Activated T-cell treated with anti-CD3 and anti-CD28 coated beads for 4 hours (primary cell): ENCODE measurements around the gene USH2A.

Experiments
- DNase-seq: peaks from one replicate; pipeline ENCODE4 v3.0.0-alpha.2; 2020

The USH2A gene, protein sequence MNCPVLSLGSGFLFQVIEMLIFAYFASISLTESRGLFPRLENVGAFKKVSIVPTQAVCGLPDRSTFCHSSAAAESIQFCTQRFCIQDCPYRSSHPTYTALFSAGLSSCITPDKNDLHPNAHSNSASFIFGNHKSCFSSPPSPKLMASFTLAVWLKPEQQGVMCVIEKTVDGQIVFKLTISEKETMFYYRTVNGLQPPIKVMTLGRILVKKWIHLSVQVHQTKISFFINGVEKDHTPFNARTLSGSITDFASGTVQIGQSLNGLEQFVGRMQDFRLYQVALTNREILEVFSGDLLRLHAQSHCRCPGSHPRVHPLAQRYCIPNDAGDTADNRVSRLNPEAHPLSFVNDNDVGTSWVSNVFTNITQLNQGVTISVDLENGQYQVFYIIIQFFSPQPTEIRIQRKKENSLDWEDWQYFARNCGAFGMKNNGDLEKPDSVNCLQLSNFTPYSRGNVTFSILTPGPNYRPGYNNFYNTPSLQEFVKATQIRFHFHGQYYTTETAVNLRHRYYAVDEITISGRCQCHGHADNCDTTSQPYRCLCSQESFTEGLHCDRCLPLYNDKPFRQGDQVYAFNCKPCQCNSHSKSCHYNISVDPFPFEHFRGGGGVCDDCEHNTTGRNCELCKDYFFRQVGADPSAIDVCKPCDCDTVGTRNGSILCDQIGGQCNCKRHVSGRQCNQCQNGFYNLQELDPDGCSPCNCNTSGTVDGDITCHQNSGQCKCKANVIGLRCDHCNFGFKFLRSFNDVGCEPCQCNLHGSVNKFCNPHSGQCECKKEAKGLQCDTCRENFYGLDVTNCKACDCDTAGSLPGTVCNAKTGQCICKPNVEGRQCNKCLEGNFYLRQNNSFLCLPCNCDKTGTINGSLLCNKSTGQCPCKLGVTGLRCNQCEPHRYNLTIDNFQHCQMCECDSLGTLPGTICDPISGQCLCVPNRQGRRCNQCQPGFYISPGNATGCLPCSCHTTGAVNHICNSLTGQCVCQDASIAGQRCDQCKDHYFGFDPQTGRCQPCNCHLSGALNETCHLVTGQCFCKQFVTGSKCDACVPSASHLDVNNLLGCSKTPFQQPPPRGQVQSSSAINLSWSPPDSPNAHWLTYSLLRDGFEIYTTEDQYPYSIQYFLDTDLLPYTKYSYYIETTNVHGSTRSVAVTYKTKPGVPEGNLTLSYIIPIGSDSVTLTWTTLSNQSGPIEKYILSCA (N-terminal part only)

GRCh38 chr1:216422821-216423520 lies at the start of gene USH2A:
TSS of gene USH2A (minus strand) at chr1:216423448. CDS start at chr1:216422336, 1,112 bp downstream.
- DNase-seq, result no peak

DNA sequence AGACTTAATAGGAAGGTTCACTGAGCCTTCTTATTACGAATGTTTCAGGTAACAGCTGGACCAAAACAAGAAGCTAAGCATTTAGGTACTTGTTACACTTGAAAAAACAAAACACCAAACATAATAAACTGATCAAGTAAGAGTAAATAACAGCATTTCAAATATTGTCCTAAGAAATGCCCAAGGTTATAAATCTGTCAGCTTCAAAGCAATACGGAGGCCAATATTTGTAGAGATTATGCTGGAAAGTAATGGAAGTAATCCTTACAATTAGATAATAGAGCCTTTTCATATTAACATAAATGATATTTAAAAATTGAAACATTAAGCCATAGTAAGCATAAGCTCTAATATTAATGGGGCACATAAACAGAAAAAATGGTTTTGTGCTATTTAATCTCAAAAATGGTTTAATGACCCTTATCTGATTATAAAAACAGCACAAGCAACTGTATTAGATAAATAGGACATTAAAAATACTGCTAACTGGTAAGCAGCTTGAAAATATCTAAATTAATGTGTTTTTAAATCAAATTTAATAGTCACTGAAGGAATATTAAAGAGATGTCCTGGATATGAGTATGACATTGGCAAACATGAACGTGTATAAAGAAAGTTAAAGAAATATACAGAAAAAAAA lies 43.0 kb upstream of the USH2A start:
- no peak for DNase-seq

- DNase-seq, result no peak
Measured at GRCh38 chr1:216464489-216464888, 41.2 kb upstream of the USH2A start.

DNA sequence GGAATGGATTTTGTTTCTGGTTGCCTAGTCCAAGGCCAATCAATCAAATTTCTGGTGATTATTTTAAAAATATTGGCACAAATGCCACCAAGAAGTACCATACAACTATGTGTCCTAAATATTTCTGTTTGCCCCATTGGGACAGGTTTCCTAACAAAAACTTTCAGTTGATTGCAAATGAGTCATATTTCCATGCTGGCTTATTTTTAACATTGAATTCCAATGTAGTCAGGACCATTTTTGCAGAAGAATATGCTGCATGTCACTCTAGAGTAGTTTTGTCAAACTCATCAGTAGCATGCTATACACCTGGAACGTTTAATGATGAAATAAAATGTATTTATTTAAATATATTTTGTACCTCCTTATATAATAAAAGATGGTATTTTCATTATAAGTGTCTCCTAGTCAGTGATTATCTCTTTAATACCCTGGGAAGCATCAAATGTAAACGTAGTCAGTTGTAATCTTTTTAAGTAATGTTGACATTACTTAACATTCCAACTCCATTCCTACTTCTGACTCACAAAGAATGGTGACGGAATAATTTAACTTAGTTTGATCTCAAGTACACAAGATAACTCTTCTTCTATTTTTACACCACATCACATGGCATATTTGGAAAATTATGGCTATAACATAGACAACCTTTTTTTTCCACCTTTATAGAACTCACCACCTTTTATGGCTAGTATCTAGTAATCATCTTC lies 39.0 kb upstream of the USH2A start:
- no peak for DNase-seq

GRCh38 chr1:216461466-216461865 lies 38.2 kb upstream of the USH2A start:
- no peak for DNase-seq

- no peak for DNase-seq
Measured at GRCh38 chr1:216459651-216460207, 36.5 kb upstream of the USH2A start.

- no peak for DNase-seq
Measured at GRCh38 chr1:216458812-216459211, 35.6 kb upstream of the USH2A start.

DNA sequence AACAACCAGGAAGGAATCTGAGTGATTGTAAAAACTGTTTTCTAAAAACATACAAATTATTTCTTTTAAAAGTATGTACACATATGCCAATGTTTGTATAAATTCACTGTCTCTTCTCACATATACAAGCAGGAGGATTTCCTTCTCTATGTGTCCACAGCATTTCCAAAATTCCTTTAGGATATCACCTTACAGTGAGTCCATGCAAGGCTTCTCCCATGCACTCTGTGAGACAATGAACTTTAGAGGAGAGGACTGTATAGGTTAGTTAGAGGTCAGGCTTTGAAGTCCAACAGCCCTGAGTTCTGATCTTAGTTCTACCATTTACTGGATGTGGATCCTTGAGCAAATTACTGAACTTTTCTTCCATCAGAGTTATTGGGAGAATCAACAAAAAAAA lies 34.1 kb upstream of the USH2A start:
- DNase-seq, result no peak

DNA sequence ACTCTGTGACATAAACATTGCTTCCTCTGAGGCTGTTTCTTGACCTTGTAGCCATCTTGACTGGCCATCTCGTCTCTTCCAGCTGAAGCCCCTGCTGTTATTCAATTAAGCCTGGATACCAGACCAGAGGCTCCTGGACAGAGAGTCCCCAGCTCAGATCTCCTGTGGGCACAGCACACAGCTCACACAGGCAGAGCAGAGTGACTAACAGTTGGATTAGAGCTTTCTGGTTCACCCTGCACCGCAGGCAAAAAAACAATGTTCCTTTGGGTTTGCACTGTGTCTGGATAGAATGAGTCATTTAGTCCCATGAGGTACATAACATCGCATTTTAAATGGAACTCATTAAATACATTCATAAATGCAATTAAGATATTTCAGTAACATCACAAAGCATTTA lies 33.4 kb upstream of the USH2A start:
- DNase-seq, result no peak

- DNase-seq, result no peak
Measured at GRCh38 chr1:216453777-216454176, 30.5 kb upstream of the USH2A start.

DNA sequence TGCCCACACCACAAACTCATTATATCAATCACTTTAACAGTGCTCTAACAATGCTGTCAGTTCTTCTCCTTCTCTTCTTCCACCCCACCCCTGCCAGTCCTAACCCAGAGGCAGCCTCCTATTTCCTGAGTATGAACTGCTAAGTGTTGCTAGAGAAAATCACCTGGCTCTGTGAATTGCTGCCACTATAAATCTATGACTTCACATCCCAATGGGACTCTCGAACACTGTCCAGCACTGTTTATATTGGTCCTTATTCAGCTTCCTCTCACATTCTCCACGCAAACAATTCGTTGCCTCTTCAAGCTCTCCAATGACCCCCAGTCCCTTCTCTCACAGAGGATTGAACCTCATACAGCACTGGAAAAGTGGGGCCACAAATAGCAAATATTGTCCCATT lies 27.0 kb upstream of the USH2A start:
- DNase-seq, result no peak

DNA sequence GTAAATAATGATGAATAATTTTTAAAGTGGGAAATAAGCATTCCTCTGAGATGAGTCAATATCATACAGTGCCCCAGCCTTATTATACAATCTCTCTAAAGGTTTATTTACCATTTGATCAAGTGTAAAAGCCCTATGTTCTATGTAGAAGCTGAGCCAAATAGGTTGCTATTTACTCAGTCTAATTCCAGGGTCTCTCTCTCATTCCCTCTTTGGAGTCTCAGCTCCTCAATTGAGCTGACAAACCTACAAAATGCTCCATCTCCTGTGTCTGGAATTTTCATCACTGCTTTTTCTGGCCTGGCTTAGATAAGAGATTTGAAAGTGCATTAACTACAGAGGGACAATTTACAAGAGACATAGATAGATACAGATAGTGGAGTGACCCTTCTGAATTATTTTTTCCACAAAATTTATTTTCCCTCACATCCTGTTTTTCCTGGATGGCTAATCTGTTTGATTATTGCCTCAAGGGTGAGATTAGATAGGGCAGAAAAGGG lies 24.8 kb upstream of the USH2A start:
- no peak for DNase-seq

DNA sequence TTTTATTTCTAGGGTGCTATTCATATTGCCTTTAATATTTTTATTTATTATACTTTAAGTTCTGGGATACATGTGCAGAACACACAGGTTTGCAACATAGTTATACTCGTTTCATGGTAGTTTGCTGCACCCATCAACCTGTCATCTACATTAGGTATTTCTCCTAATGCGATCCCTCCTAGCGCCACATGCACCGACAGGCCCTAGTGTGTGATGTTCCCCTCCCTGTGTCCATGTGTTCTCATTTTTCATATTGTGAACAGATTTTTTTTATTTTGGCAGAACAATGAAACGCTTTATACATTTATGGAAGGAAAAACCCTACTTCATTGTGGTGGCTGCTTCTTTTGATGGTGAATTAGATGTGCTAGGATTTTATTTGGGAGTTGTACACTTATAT lies 14.4 kb upstream of the USH2A start:
- no peak for DNase-seq

GRCh38 chr1:216434232-216434631 lies 11.0 kb upstream of the USH2A start:
- DNase-seq, result no peak

GRCh38 chr1:216433175-216433574 lies 9.9 kb upstream of the USH2A start:
- no peak for DNase-seq

DNA sequence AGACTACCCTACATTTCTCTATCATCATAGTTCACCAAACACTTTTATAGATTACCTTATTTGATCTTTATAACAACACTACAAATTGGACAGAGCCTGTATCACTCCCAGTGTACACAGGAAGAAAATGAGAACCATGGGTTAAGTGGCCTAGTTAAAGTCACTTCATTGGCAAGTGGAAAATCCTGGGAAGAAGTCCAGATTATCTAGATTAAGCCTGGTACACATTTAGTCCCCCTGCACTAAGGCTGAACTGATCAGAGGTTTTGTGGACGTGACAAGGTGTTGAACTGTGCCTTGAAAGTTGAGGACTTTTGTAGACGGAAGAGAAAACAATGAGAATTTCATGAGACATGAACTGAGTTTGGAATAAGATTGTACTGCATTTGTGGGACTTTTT lies 7.5 kb upstream of the USH2A start:
- no peak for DNase-seq

DNA sequence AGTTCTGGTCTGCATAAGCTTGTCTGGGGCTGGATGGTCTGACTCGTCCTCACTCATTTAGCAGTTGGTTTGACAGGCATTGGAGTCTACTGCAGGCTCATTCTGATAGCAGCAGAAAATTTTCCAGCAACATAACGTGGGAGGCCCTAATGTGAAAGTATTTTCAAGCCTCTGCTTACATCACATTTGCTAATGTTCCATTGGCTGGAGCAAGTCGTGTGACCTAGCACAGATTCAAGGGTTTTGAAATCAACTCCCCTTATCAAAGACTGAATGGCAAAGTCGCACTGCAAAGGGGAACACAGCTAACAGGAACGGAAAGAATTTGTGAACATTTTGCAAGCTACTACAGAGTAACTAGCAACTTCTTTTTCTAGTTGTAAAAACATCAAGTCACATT lies 2.3 kb upstream of the USH2A start:
- no peak for DNase-seq

GRCh38 chr1:216420746-216421145 lies 2.5 kb downstream of the USH2A start:
- no peak for DNase-seq

DNA sequence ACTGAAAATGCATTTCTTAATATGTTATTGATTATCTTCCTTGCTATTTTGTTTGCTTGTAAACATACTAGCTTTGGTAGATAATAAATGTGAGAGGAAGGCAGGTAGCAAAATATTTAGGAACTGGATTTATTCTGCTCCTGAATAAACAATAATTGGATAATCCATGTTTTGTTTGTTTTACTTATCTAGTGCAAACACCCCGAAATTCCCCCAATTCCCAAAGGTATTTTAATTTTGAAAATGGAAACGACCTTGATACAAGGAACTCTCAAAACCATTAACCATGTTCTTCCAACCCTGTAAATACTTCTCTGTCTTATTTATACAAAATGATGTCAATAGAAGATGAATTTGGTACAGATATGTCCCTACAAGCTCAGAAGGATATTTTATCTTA lies 3.0 kb downstream of the USH2A start:
- DNase-seq, result no peak

DNA sequence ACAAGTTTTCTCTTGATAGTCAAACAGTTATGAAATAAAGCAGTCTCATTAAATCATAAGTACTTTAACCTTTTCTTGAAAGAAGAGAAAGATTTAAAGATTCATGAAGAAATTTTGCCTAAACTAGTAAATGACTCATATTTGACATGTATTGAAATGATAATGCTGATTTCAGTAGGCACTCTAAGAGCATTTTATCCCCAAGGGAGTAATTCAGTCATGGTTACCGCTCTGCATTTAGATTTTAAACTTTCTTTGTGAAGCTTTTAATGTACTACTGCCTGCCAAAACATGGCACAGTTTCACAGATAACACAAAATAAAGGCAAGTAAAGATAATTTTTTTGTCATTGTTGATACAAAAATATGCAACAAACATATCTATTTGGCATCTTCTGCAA lies 6.8 kb downstream of the USH2A start:
- no peak for DNase-seq

DNA sequence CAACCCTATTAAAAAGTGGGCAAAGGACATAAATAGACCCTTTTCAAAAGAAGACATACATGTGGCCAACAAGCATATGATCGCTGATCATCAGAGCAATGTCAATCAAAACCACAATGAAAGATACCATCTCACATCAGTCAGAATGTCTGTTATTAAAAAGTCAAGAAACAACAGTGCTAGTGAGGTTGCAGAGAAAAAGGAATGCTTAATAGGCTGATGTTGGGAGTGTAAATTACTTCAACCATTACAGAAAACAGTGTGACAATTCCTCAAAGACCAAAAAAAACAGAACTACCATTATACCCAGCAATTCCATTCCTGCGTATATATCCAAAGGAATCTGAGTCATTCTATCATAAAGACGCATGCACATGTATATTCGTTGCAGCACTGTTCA lies 13.2 kb downstream of the USH2A start:
- no peak for DNase-seq
